NB4 (cell line): ENCODE results near the gene TMEM63C.

Source experiments
- DNase-seq: peaks from one replicate; pipeline ENCODE4 v3.0.0; 2010; ENCODE audit warnings: low read depth
- H3K4me3 ChIP-seq: one replicate; pipeline ENCODE4 v1.5.1; 2011; ENCODE audit warnings: mild to moderate bottlenecking, low read depth, low read length, moderate library complexity
- MYC ChIP-seq: IDR thresholded peaks from 2 replicates; pipeline ENCODE4 v1.6.1; 2011; ENCODE audit warnings: low read depth, low read length
- POLR2A ChIP-seq: IDR thresholded peaks from 2 replicates; pipeline ENCODE4 v1.6.1; 2011; ENCODE audit warnings: mild to moderate bottlenecking; ENCODE audit not compliant: insufficient read length; ENCODE audit errors: extremely low read depth
- TF ChIP-seq, protein P1 (sequence below): IDR thresholded peaks from 2 replicates; pipeline ENCODE4 v1.6.1; 2011; ENCODE audit warnings: low read depth, low read length
- TF ChIP-seq, protein P2 (sequence below): IDR thresholded peaks from one replicate; pipeline ENCODE4 v1.5.1; 2012; ENCODE audit warnings: low read depth, low read length

The TMEM63C gene

DNA sequence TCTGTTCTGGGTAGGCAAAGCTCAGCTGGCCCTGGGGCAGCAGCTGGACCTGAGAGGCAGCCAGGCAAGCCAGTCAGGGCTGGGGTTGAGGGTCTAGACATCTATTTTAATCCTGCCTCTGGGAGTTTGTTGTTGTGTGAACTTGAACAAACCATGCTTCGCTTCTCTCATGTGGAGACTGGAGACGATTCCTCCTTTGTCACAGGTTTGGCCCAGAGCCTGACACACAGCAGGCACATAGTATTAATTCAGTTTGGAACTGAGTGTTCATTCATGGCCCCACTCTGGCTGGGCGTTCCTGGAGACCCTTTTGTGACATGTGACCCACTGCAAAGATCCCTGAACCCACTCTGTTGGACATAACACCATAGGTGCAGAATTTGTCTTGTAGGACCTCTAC, 50.1 kb downstream of the TMEM63C start:
- TF ChIP-seq MYC = no peak
- TF ChIP-seq POLR2A = no peak
- TF ChIP-seq, protein P1, sequence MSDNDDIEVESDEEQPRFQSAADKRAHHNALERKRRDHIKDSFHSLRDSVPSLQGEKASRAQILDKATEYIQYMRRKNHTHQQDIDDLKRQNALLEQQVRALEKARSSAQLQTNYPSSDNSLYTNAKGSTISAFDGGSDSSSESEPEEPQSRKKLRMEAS = no peak
- TF ChIP-seq, protein P2, sequence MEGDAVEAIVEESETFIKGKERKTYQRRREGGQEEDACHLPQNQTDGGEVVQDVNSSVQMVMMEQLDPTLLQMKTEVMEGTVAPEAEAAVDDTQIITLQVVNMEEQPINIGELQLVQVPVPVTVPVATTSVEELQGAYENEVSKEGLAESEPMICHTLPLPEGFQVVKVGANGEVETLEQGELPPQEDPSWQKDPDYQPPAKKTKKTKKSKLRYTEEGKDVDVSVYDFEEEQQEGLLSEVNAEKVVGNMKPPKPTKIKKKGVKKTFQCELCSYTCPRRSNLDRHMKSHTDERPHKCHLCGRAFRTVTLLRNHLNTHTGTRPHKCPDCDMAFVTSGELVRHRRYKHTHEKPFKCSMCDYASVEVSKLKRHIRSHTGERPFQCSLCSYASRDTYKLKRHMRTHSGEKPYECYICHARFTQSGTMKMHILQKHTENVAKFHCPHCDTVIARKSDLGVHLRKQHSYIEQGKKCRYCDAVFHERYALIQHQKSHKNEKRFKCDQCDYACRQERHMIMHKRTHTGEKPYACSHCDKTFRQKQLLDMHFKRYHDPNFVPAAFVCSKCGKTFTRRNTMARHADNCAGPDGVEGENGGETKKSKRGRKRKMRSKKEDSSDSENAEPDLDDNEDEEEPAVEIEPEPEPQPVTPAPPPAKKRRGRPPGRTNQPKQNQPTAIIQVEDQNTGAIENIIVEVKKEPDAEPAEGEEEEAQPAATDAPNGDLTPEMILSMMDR = no peak
- no peak overlapping the region for H3K4me3 ChIP-seq
- DNase-seq = no peak

DNA sequence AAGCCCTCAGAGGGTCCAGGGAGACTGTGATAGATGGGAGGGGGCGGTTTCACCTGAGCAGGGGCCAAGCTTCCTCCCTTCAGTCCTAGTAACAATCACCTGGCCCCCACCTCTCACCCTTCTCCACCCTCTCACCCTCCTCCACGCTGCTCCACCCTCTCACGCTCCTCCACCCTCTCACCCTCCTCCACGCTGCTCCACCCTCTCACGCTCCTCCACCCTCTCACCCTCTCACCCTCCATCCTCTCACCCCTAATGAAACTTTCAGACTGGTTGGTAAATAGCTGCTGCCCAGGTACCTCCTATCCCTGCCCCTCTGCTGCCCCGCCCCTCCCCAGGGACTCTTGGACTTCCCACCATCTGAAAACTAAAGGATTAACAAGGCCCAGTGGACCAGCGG, 55.2 kb downstream of the TMEM63C start:
- TF ChIP-seq MYC = no peak
- TF ChIP-seq, protein P2 = no peak
- TF ChIP-seq POLR2A = no peak
- TF ChIP-seq, protein P1 = no peak
- DNase-seq = no peak

DNA sequence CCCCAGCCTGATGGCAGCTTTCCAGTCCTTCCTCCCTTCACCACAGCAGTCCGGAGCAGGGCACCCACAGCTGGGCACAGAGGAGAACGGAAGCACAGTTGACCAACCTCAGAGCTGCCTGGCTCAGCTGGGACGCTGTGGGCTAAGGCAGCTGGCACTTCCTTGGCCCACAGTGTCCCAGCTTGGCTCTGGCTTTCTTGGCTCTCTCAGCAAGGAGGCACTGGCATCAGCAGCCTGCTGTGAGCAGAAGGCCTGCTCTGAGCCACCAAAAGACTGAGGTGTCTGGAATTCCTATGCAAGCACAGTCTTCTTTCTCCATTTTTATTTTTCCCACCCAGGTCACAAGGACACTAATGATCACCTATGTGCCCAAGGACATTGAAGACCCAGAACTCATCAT, 56.8 kb downstream of the TMEM63C start:
- TF ChIP-seq MYC (no peak), POLR2A (no peak)
- TF ChIP-seq, protein P1 = no peak
- TF ChIP-seq, protein P2 = no peak
- DNase-seq = no peak
- no peak overlapping the region for H3K4me3 ChIP-seq

More for the DNA sequence above, 55.2 kb downstream of the TMEM63C start:
- H3K4me3 ChIP-seq = no peak overlapping the region

DNA sequence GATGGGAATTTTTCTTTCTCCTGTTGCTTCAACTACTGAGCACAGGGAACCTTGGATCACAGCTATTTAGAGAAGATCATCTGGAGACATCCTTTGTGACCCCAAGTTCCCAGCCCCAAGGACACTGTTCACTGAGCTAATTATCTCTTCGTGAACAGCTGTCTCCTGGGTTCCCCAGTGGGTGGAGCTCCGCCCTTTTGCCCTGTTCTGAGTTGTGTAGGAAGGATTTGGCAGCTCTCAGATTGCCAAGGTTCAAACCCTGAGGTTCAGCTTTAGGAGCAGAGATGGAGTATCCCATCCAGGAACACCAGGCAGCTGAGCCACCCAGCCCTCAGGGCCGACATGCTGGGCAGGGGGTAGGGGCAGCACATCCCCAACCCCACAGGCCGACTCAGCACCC, 57.4 kb downstream of the TMEM63C start:
- TF ChIP-seq POLR2A = no peak
- TF ChIP-seq MYC = no peak
- no peak overlapping the region for H3K4me3 ChIP-seq
- DNase-seq = no peak

DNA sequence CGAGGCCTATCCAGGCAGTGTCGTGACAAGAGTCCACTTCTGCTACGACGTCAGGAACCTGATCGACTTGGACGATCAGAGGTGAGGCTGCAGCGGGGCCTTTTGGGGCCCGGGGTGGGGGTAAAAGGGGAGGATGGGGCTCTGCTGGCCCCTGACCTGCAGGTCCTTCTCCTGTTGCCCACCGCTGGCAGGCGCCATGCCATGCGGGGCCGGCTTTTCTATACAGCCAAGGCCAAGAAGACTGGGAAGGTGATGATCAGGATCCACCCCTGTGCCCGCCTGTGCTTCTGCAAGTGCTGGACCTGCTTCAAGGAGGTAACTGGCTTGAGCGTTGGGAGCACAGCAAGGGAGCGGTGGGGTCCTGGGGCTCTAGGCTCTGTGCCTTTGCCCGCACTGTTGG, 57.8 kb downstream of the TMEM63C start:
- H3K4me3 ChIP-seq = no peak overlapping the region
- DNase-seq = no peak
- TF ChIP-seq POLR2A (no peak), MYC (no peak)
- TF ChIP-seq, protein P2 = no peak
- TF ChIP-seq, protein P1 = no peak

DNA sequence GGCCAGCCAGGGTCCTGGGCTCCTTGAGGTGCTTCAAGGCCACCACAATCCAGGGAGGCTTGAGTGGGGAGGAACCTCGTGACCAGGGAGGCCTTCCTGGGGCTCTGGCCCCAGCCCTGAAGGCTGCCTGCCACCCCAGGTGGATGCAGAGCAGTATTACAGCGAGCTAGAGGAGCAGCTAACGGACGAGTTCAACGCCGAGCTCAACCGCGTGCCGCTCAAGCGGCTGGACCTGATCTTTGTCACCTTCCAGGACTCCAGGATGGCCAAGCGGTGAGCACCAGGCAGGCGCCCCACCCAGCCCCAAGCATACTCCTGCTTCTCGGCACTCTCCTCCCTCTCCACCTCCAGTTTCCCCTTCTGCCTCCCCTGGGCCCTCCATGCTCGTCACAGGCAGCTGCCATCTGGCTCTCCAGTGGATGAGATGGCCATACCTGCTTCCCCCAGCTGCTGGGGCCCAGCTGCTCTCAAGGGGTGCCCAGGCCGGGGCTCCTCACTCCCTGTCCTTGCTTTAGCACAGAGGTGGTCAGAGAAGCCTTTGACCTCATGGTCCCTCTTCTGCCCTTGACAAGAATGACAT, 58.8 kb downstream of the TMEM63C start:
- no peak for DNase-seq
- H3K4me3 ChIP-seq = no peak overlapping the region
- TF ChIP-seq POLR2A = no peak
- no peak for TF ChIP-seq MYC
- TF ChIP-seq, protein P2 = no peak
- TF ChIP-seq, protein P1 = no peak
